Loucy (cell line): Measurements from ENCODE around the gene LNP1.

Experiments used
- H2AFZ ChIP-seq: fragments of 200-600 bp; sonication (generic); 2 replicates; pipeline ENCODE4 v1.6.0; 2016; ENCODE audit warnings: antibody characterized with exemption, mild to moderate bottlenecking, low read length, moderate library complexity
- H3F3A ChIP-seq: fragments of 200-600 bp; 2 replicates; pipeline ENCODE4 v1.6.0; 2016; ENCODE audit warnings: antibody characterized with exemption, low read depth, mild to moderate bottlenecking
- H3K27me3 ChIP-seq: fragments of 200-600 bp; sonication (generic); 2 replicates; pipeline ENCODE4 v1.6.1; 2014; ENCODE audit warnings: low read length, mild to moderate bottlenecking; ENCODE audit not compliant: insufficient read depth, poor library complexity, severe bottlenecking
- H3K36me3 ChIP-seq: fragments of 200-600 bp; sonication (generic); 2 replicates; pipeline ENCODE4 v1.6.1; 2016; ENCODE audit warnings: low read length; ENCODE audit not compliant: insufficient read depth
- H3K4me1 ChIP-seq: fragments of 200-600 bp; sonication (generic); 2 replicates; pipeline ENCODE4 v1.5.1; 2014; ENCODE audit warnings: low read length, mild to moderate bottlenecking; ENCODE audit not compliant: insufficient read depth, poor library complexity, severe bottlenecking
- H3K4me2 ChIP-seq: fragments of 200-600 bp; sonication (generic); 2 replicates; pipeline ENCODE4 v1.6.0; 2014; ENCODE audit warnings: antibody characterized with exemption, low read length, low read depth, mild to moderate bottlenecking; ENCODE audit not compliant: poor library complexity, severe bottlenecking
- H3K4me3 ChIP-seq: fragments of 200-600 bp; sonication (generic); 2 replicates; pipeline ENCODE4 v1.5.1; 2014; ENCODE audit warnings: low read length, mild to moderate bottlenecking, mixed read lengths; ENCODE audit not compliant: poor library complexity, severe bottlenecking
- H3K79me2 ChIP-seq: fragments of 200-600 bp; sonication (generic); 2 replicates; pipeline ENCODE4 v1.6.1; 2014; ENCODE audit warnings: low read length; ENCODE audit not compliant: insufficient read depth
- H3K9ac ChIP-seq: fragments of 200-600 bp; sonication (generic); 2 replicates; pipeline ENCODE4 v1.6.0; 2014; ENCODE audit warnings: mild to moderate bottlenecking, low read depth, low read length, moderate library complexity; ENCODE audit not compliant: poor library complexity, severe bottlenecking
- H3K9me2 ChIP-seq: fragments of 200-600 bp; sonication (generic); replicated peaks from 2 replicates; pipeline ENCODE4 v1.6.1; 2016; ENCODE audit warnings: low read depth, low read length, mixed read lengths
- H3K9me3 ChIP-seq: fragments of 200-600 bp; sonication (generic); 2 replicates; pipeline ENCODE4 v1.6.1; 2014; ENCODE audit warnings: mild to moderate bottlenecking, antibody characterized with exemption, low read length, low read depth; ENCODE audit not compliant: insufficient read depth
- H4K20me1 ChIP-seq: fragments of 200-600 bp; sonication (generic); 2 replicates; pipeline ENCODE4 v1.6.0; 2014; ENCODE audit warnings: antibody characterized with exemption, low read length, mild to moderate bottlenecking; ENCODE audit not compliant: insufficient read depth, poor library complexity, severe bottlenecking
- CTCF ChIP-seq: fragments of 200-600 bp; sonication (generic); conservative IDR thresholded peaks from 2 replicates; pipeline ENCODE4 v1.5.1; 2014; ENCODE audit warnings: mild to moderate bottlenecking, antibody characterized with exemption, low read length
- EZH2phosphoT487 ChIP-seq: fragments of 200-600 bp; IDR thresholded peaks from 2 replicates; pipeline ENCODE4 v1.6.1; 2018; ENCODE audit warnings: antibody characterized with exemption, mild to moderate bottlenecking, moderate library complexity, borderline replicate concordance

Gene LNP1

GRCh38 chr3:100419406-100419805, 18.1 kb downstream of the LNP1 start:
- no peaks in the 10 kb centered on the region for H3K9me3 ChIP-seq
- H3K4me3 ChIP-seq = no peak overlapping the region

GRCh38 chr3:100420885-100421284, 19.5 kb downstream of the LNP1 start:
- Histone ChIP-seq H3K9ac (no peak overlapping the region), H3K9me2 (no peaks in the 10 kb centered on the region), H3K4me2 (no peak overlapping the region), H3K4me1 (peaks cover 10% of the 10 kb centered on the region), H3K9me3 (no peaks in the 10 kb centered on the region), H3K36me3 (no peaks in the 10 kb centered on the region), H3K79me2 (no peaks in the 10 kb centered on the region), H3K4me3 (no peak overlapping the region), H3K27me3 (no peaks in the 10 kb centered on the region), H3F3A (no peaks in the 10 kb centered on the region), H2AFZ (no peak overlapping the region), H4K20me1 (no peaks in the 10 kb centered on the region)
- TF ChIP-seq EZH2phosphoT487 (no peak), CTCF (no peak)

More at GRCh38 chr3:100419406-100419805, 18.1 kb downstream of the LNP1 start:
- Histone ChIP-seq H3K9me2 (no peaks in the 10 kb centered on the region), H2AFZ (no peak overlapping the region), H3K4me2 (no peak overlapping the region), H3F3A (no peaks in the 10 kb centered on the region), H4K20me1 (no peaks in the 10 kb centered on the region), H3K27me3 (no peaks in the 10 kb centered on the region), H3K9ac (no peak overlapping the region), H3K4me1 (peaks cover 15% of the 10 kb centered on the region), H3K79me2 (no peaks in the 10 kb centered on the region), H3K36me3 (no peaks in the 10 kb centered on the region)
- TF ChIP-seq EZH2phosphoT487 = no peak
- TF ChIP-seq CTCF = no peak

- no peaks in the 10 kb centered on the region for H3K9me3 ChIP-seq
- H4K20me1 ChIP-seq = no peaks in the 10 kb centered on the region
- no peaks in the 10 kb centered on the region for H3K27me3 ChIP-seq
- TF ChIP-seq CTCF = no peak
- TF ChIP-seq EZH2phosphoT487 = no peak
- no peak overlapping the region for H3K4me3 ChIP-seq
- H3K9me2 ChIP-seq = no peaks in the 10 kb centered on the region
- no peak overlapping the region for H2AFZ ChIP-seq
- H3K79me2 ChIP-seq = no peaks in the 10 kb centered on the region
- no peak overlapping the region for H3K4me2 ChIP-seq
- no peak overlapping the region for H3K9ac ChIP-seq
- peaks cover 8% of the 10 kb centered on the region for H3K4me1 ChIP-seq
- H3F3A ChIP-seq = no peaks in the 10 kb centered on the region
- H3K36me3 ChIP-seq = no peaks in the 10 kb centered on the region
These were observed 22.3 kb downstream of the LNP1 start for GRCh38 chr3:100423611-100424010.
